Kidney (tissue), 14 donors: Measurements from ENCODE around the gene OR56A4. TPM values are rescaled to one million over a fixed set of nuclear protein-coding genes. Genes with fewer than 3 reads are reported as not detected.
A peak's percentile ranks its signal among the peaks of the same experiment; 100 is the strongest.

ENCODE experiments used
- DNase-seq, 5 donors: peaks; one replicate each; pipeline ENCODE4 v3.0.0-alpha.2; 2013 to 2020
- FAIRE-seq: peaks from 2 replicates; lab custom pipeline; 2012; peaks lifted over from hg19 to GRCh38; lab: Jason Lieb, UNC
- H3K27ac ChIP-seq, 2 donors: one replicate each; pipeline ENCODE4 v1.7.0; 2013; ENCODE audit warnings: low read depth in 2 of 2, low read length in 2 of 2, inconsistent platforms in 1 of 2
- H3K27me3 ChIP-seq: one replicate; pipeline ENCODE4 v1.7.1; 2013; ENCODE audit warnings: low read length, inconsistent platforms; ENCODE audit not compliant: control insufficient read depth, insufficient read depth
- H3K36me3 ChIP-seq, 3 donors: one replicate each; pipeline versions ENCODE4 v1.7.0 to v1.7.1; 2013; ENCODE audit warnings: low read length in 3 of 3, control low read depth in 1 of 3, inconsistent platforms in 1 of 3; ENCODE audit not compliant: insufficient read depth in 3 of 3, control insufficient read depth in 2 of 3
- H3K4me1 ChIP-seq, 3 donors: one replicate each; pipeline versions ENCODE4 v1.7.0 to v1.7.1; 2013; ENCODE audit warnings: low read length in 3 of 3, inconsistent platforms in 1 of 3, low read depth in 1 of 3; ENCODE audit not compliant: control insufficient read depth in 2 of 3, insufficient read depth in 2 of 3
- H3K4me3 ChIP-seq, 3 donors: one replicate each; pipeline versions ENCODE4 v1.7.0 to v1.8.1; 2013; ENCODE audit warnings: low read length in 3 of 3, control low read depth in 1 of 3, inconsistent platforms in 1 of 3
- H3K9ac ChIP-seq, 3 donors: one replicate each; pipeline versions ENCODE4 v1.7.0 to v1.7.1; 2013; ENCODE audit warnings: low read length in 3 of 3, control low read depth in 1 of 3, inconsistent platforms in 1 of 3
- H3K9me3 ChIP-seq, 3 donors: one replicate each; pipeline versions ENCODE4 v1.7.0 to v1.7.1; 2013; ENCODE audit warnings: low read length in 3 of 3, control low read depth in 1 of 3, inconsistent platforms in 1 of 3; ENCODE audit not compliant: control insufficient read depth in 2 of 3, insufficient read depth in 1 of 3
- intact Hi-C: fragments of 100-400 bp; cut with DNase I; formaldehyde crosslinking; loops from one replicate; pipeline ENCODE4 v1.11.1; 2022
- polyA plus RNA-seq: library from polyadenylated mRNA; stranded (reverse); fragments of 350-450 nt; fragmentation: Illumina TruSeq; extraction: RNeasy Lipid Tissue Mini Kit (QIAGEN cat#74804); gene quantifications from one replicate; pipeline ENCODE4 v1.2.3, GENCODE V29; 2014; ENCODE audit warnings: low read depth, low replicate concordance; ENCODE audit not compliant: insufficient read depth
- total RNA-seq: library from RNA; stranded (reverse); fragmentation: NEBNext Ultra II Directional; extraction: Animal tissue kit (Norgen Biotek cat#: 25700); gene quantifications from one replicate; pipeline ENCODE4 v1.2.1, GENCODE V29; 2021
- TF ChIP-seq, protein P1 (sequence below): IDR thresholded peaks from 3 replicates; pipeline ENCODE4 v1.5.1; 2012; ENCODE audit warnings: mild to moderate bottlenecking, moderate library complexity, borderline replicate concordance; ENCODE audit not compliant: insufficient read depth; ENCODE audit errors: extremely low read depth
- donor health status: control.
- donor health status: control.
- donor health status: control.
- donor health status: control.
- donor health status: control.
- donor health status: DM: yes; HTN: yes; CAD: no.
- donor health status: Normal renal cell carcinoma (clear cell type).

The OR56A4 gene
- total and polyA plus RNA-seq, 2 donors from 2014 or later, result 0.09 TPM; not detected in 1

DNA sequence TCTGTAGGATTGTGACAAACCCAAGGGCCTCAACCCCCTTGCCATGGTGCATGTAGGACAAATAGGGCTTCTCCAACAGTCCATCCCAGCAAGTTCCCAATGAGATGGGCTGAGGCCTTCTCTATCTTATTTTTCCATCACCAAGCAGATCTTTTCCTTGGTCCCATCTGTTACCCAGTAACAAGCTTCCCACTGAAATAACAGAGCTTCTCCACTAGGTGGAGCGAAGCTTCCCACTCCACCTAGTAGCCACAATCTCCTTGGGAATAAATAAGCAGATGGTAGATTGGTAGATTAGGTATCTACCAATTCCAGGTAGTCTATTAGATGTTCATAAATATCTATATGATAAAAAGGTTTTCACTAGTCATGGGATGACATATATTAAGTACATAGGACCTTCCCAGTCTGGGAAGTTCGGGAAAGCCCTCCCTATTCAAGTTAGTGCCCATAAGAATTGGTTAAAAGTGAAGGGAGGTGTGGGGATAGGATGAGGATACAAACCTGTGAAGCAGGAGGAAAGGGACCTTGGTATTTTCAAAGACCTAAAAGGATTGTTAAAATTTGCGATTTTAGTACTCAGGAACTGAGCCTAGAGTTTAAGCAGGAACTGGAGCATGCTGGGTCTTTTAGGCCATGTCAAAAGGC is 14.0 kb downstream of the OR56A4 start:
- Histone ChIP-seq H3K4me1 (no peaks in the 10 kb centered on the region), H3K4me3 (no peak overlapping the region), H3K36me3 (no peaks in the 10 kb centered on the region), H3K9ac (no peak overlapping the region), H3K27me3 (no peaks in the 10 kb centered on the region), H3K9me3 (no peaks in the 10 kb centered on the region), H3K27ac (no peak overlapping the region)
- intact Hi-C loops, result no loop called here
- peak in 2 of 5 donors; percentile 3 to 6 for DNase-seq
- no peak for FAIRE-seq
- TF ChIP-seq, protein P1, sequence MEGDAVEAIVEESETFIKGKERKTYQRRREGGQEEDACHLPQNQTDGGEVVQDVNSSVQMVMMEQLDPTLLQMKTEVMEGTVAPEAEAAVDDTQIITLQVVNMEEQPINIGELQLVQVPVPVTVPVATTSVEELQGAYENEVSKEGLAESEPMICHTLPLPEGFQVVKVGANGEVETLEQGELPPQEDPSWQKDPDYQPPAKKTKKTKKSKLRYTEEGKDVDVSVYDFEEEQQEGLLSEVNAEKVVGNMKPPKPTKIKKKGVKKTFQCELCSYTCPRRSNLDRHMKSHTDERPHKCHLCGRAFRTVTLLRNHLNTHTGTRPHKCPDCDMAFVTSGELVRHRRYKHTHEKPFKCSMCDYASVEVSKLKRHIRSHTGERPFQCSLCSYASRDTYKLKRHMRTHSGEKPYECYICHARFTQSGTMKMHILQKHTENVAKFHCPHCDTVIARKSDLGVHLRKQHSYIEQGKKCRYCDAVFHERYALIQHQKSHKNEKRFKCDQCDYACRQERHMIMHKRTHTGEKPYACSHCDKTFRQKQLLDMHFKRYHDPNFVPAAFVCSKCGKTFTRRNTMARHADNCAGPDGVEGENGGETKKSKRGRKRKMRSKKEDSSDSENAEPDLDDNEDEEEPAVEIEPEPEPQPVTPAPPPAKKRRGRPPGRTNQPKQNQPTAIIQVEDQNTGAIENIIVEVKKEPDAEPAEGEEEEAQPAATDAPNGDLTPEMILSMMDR, result peak; percentile 29

DNA sequence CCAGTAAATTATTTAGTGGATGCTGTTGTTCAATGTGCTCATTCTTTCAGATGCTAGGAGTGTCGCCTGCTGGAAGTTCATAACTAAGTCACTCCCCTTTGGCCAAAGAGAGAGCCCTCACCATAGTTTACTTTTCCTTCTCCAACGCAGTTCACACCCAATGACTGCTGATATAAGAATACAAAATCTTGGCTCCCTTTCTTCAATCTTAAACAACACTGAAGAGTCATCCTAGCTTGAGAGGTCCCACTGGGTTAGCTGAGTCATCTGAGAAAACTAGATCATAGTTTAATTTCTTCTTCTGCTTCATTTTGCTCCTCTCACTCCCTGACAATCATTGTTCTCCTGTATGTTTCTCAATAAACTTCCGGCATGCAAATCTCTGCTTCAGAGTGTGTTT is 14.6 kb downstream of the OR56A4 start:
- Histone ChIP-seq H3K4me3 (no peak overlapping the region), H3K27ac (no peak overlapping the region), H3K36me3 (no peaks in the 10 kb centered on the region), H3K9ac (no peak overlapping the region), H3K9me3 (no peaks in the 10 kb centered on the region), H3K27me3 (no peaks in the 10 kb centered on the region), H3K4me1 (no peaks in the 10 kb centered on the region)
- intact Hi-C loops, result no loop called here
- no peak for FAIRE-seq
- no peak for DNase-seq
- TF ChIP-seq, protein P1, result no peak

DNA sequence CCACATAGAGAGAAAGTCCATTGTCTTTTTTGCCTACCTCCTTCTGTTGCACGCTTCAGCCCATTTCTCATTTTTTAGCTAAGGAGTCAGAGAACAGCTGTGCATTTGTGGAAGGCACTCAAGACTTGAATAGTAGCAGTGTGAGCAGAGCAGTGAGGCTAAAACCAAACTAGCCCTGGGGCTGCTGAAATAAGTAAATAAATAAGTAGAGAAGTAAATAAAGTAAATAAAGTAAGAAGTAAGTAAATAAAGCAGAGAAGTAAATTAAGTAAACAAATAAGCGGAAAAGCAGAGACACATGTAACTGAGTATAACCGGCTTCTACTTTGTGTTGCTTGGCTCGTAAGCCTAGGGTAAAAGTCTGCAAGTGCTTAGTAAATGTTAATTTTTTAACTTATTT is 17.5 kb downstream of the OR56A4 start:
- Histone ChIP-seq H3K4me1 (no peaks in the 10 kb centered on the region), H3K9me3 (no peaks in the 10 kb centered on the region), H3K27me3 (no peaks in the 10 kb centered on the region), H3K9ac (no peak overlapping the region), H3K27ac (no peak overlapping the region), H3K36me3 (no peaks in the 10 kb centered on the region), H3K4me3 (no peak overlapping the region)
- TF ChIP-seq, protein P1, result no peak
- FAIRE-seq (no peak), DNase-seq (no peak)
- intact Hi-C loops, result no loop called here

DNA sequence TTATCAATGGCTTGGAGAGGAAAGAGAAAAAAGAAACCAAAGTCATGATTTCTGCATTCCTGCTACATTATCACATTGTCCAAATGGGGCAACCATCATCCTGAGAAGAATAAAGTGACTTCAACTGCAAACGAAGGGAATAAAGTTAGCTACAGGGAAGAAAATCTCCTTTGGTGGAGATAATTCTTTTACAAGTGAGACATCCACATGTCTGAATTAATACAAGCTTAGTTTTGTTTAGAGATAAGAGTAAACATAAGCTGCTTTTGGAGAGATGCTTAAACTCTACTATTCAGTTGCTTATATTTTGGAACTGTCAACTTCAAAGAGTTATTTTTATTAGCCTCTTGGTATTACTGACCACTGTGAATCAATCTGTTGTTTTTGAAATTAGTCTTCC is 19.9 kb downstream of the OR56A4 start, which contains the start of gene OR52L1:
Gene OR52L1, minus strand, starts transcription at position 101 of the 400 bp plus-strand sequence. Its CDS starts 55 bp downstream, at position 46.
- DNase-seq, result no peak
- no peak for FAIRE-seq
- intact Hi-C loops, result no loop called here
- Histone ChIP-seq H3K27me3 (no peaks in the 10 kb centered on the region), H3K4me3 (no peak within 1 kb of the TSS), H3K9ac (no peak within 1 kb of the TSS), H3K27ac (no peak within 1 kb of the TSS), H3K9me3 (no peaks in the 10 kb centered on the region), H3K4me1 (no peaks in the 10 kb centered on the region), H3K36me3 (no peaks in the 10 kb centered on the region)
- TF ChIP-seq, protein P1, result no peak
